ENCODE results near the gene OR8G1. TPM values are rescaled to one million over a fixed set of nuclear protein-coding genes. Genes with fewer than 3 reads are reported as not detected.

Gene OR8G1
- total and polyA plus RNA-seq, 10 of the 15 experiments (the other 5 are each of a cell fraction or from before 2014, with no cell fraction given): not detected

DNA sequence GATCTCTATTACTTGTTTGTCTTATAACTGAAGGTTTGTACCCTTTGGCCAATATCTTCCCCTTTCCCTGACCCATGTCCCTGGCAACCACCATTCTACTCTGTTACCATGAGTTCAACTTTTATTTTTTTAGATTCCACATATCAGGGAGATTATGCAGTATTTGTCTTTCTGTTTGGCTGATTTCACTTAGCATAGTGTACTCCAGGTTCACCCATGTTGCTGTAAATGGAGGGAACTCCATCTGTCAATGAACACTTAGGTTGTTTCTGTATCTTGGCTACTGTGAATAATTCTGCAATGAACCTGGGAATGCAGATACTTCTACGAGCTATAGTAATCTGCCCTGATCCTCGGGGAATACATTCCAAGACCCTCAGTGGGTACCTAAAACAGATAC, 42.9 kb upstream of the OR8G1 start:
- no peaks in the 10 kb centered on the region for H3K4me1 ChIP-seq (ENCODE audit: control insufficient read depth, insufficient read depth, low read length)
- no peaks in the 10 kb centered on the region for H3K9me3 ChIP-seq (replicated peaks; ENCODE audit: control insufficient read depth, insufficient read depth, low read length)
- no peak overlapping the region for H3K9ac ChIP-seq (ENCODE audit: control insufficient read depth, insufficient read depth, low read length)
- H3K4me2 ChIP-seq (ENCODE audit: control insufficient read depth, insufficient read depth): no peak overlapping the region
- WGBS (ENCODE audit: insufficient coverage, insufficient replicate concordance, low lambda C conversion rate, missing lambda C conversion rate): 0% methylated on average over 2 of the region's 2 CpGs
- no peak overlapping the region for H3K27ac ChIP-seq (ENCODE audit: control insufficient read depth, insufficient read depth)
- no peaks in the 10 kb centered on the region for H3K79me2 ChIP-seq (ENCODE audit: control insufficient read depth, insufficient read depth, low read length)
- ChIA-PET RAD21 (ENCODE audit: unreplicated experiment) (no interaction called here), SMC1A (ENCODE audit: uncharacterized antibody, unreplicated experiment) (no interaction called here), CTCF (interaction anchor here (0.6 to 1.4 kb wide), 2 partner anchors 113 to 126 kb away, joined by 3 to 6 read pairs; no protein-coding TSS in a partner anchor), POLR2A (no interaction called here)
- in situ Hi-C loops (cut with MboI) (loop anchor here (5.0 kb wide), 1 partner anchor 126 kb away; no protein-coding TSS in a partner anchor), intact Hi-C loops (cut with micrococcal nuclease; ENCODE audit: unreplicated experiment) (no loop called here)
- H3K36me3 ChIP-seq (ENCODE audit: control insufficient read depth in 2 of 2, insufficient read depth in 2 of 2, low read length in 1 of 2): no peaks in the 10 kb centered on the region
- ATAC-seq (no peak), DNase-seq (ENCODE audit: low read depth, low spot score) (no peak), FAIRE-seq (no peak)
- no TSS peak for BruUV-seq (replicated peaks)
- H3K4me3 ChIP-seq: no peak overlapping the region
- H3K27me3 ChIP-seq (replicated peaks in 1 of 2; ENCODE audit: control insufficient read depth in 2 of 2, insufficient read depth in 2 of 2, low read length in 1 of 2): no peaks in the 10 kb centered on the region
- no peak overlapping the region for H2AFZ ChIP-seq (ENCODE audit: control insufficient read depth, low read depth, low read length)
- H4K20me1 ChIP-seq (ENCODE audit: control insufficient read depth, insufficient read depth): no peaks in the 10 kb centered on the region
- TF ChIP-seq PML (IDR thresholded peaks at IDR 0.05; ENCODE audit: low read length) (no peak), SMAD5 (IDR thresholded peaks at IDR 0.05; ENCODE audit: low read depth) (no peak), EZH2 (IDR thresholded peaks at IDR 0.05; ENCODE audit: borderline replicate concordance, control insufficient read depth, low read depth, low read length) (no peak), ZBED1 (IDR thresholded peaks at IDR 0.05; ENCODE audit: borderline replicate concordance) (no peak), STAT1 (conservative IDR thresholded peaks at IDR 0.05) (no peak), ZNF217 (IDR thresholded peaks at IDR 0.05) (no peak), KLF5 (IDR thresholded peaks at IDR 0.05; ENCODE audit: partially characterized antibody) (no peak), CREM (IDR thresholded peaks at IDR 0.05; ENCODE audit: low read depth) (no peak), RBBP5 (conservative IDR thresholded peaks at IDR 0.05) (no peak), CHD2 (IDR thresholded peaks at IDR 0.05; ENCODE audit: borderline replicate concordance, low read depth, low read length) (no peak), ZZZ3 (IDR thresholded peaks at IDR 0.05; ENCODE audit: control insufficient read depth, insufficient read length, low read depth) (no peak)
- TF ChIP-seq, protein P1, sequence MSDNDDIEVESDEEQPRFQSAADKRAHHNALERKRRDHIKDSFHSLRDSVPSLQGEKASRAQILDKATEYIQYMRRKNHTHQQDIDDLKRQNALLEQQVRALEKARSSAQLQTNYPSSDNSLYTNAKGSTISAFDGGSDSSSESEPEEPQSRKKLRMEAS (IDR thresholded peaks at IDR 0.05; ENCODE audit: low read depth, low read length): no peak
- TF ChIP-seq, protein P2, sequence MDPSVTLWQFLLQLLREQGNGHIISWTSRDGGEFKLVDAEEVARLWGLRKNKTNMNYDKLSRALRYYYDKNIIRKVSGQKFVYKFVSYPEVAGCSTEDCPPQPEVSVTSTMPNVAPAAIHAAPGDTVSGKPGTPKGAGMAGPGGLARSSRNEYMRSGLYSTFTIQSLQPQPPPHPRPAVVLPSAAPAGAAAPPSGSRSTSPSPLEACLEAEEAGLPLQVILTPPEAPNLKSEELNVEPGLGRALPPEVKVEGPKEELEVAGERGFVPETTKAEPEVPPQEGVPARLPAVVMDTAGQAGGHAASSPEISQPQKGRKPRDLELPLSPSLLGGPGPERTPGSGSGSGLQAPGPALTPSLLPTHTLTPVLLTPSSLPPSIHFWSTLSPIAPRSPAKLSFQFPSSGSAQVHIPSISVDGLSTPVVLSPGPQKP (IDR thresholded peaks at IDR 0.05; ENCODE audit: low read depth, low read length): no peak
- TF ChIP-seq, protein P3, sequence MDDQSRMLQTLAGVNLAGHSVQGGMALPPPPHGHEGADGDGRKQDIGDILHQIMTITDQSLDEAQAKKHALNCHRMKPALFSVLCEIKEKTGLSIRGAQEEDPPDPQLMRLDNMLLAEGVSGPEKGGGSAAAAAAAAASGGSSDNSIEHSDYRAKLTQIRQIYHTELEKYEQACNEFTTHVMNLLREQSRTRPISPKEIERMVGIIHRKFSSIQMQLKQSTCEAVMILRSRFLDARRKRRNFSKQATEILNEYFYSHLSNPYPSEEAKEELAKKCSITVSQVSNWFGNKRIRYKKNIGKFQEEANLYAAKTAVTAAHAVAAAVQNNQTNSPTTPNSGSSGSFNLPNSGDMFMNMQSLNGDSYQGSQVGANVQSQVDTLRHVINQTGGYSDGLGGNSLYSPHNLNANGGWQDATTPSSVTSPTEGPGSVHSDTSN (IDR thresholded peaks at IDR 0.05; ENCODE audit: insufficient replicate concordance, low read depth, low read length): no peak
- TF ChIP-seq, protein P4, sequence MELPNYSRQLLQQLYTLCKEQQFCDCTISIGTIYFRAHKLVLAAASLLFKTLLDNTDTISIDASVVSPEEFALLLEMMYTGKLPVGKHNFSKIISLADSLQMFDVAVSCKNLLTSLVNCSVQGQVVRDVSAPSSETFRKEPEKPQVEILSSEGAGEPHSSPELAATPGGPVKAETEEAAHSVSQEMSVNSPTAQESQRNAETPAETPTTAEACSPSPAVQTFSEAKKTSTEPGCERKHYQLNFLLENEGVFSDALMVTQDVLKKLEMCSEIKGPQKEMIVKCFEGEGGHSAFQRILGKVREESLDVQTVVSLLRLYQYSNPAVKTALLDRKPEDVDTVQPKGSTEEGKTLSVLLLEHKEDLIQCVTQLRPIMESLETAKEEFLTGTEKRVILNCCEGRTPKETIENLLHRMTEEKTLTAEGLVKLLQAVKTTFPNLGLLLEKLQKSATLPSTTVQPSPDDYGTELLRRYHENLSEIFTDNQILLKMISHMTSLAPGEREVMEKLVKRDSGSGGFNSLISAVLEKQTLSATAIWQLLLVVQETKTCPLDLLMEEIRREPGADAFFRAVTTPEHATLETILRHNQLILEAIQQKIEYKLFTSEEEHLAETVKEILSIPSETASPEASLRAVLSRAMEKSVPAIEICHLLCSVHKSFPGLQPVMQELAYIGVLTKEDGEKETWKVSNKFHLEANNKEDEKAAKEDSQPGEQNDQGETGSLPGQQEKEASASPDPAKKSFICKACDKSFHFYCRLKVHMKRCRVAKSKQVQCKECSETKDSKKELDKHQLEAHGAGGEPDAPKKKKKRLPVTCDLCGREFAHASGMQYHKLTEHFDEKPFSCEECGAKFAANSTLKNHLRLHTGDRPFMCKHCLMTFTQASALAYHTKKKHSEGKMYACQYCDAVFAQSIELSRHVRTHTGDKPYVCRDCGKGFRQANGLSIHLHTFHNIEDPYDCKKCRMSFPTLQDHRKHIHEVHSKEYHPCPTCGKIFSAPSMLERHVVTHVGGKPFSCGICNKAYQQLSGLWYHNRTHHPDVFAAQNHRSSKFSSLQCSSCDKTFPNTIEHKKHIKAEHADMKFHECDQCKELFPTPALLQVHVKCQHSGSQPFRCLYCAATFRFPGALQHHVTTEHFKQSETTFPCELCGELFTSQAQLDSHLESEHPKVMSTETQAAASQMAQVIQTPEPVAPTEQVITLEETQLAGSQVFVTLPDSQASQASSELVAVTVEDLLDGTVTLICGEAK (IDR thresholded peaks at IDR 0.05; ENCODE audit: borderline replicate concordance): no peak
- TF ChIP-seq, protein P5, sequence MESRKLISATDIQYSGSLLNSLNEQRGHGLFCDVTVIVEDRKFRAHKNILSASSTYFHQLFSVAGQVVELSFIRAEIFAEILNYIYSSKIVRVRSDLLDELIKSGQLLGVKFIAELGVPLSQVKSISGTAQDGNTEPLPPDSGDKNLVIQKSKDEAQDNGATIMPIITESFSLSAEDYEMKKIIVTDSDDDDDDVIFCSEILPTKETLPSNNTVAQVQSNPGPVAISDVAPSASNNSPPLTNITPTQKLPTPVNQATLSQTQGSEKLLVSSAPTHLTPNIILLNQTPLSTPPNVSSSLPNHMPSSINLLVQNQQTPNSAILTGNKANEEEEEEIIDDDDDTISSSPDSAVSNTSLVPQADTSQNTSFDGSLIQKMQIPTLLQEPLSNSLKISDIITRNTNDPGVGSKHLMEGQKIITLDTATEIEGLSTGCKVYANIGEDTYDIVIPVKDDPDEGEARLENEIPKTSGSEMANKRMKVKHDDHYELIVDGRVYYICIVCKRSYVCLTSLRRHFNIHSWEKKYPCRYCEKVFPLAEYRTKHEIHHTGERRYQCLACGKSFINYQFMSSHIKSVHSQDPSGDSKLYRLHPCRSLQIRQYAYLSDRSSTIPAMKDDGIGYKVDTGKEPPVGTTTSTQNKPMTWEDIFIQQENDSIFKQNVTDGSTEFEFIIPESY (IDR thresholded peaks at IDR 0.05): no peak
- TF ChIP-seq, protein P6, sequence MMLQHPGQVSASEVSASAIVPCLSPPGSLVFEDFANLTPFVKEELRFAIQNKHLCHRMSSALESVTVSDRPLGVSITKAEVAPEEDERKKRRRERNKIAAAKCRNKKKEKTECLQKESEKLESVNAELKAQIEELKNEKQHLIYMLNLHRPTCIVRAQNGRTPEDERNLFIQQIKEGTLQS (IDR thresholded peaks at IDR 0.05; ENCODE audit: borderline replicate concordance, extremely low read depth, low read depth, low read length): no peak
